PC-3 (cell line): ENCODE data around the gene TTC12. TPM values are rescaled to one million over a fixed set of nuclear protein-coding genes. Genes with fewer than 3 reads are reported as not detected.

ENCODE experiments used
- ATAC-seq: fragments of 200-7000 bp; cut with Tn5 transposase; 2 replicates; pipeline ENCODE4 v1.9.1; 2020; ENCODE audit warnings: mild to moderate bottlenecking, moderate library complexity
- BruUV-seq: library from RNA; stranded (reverse); fragments of 400-500 nt; replicated peaks from 2 replicates; lab custom pipeline; 2021; lab: Mats Ljungman, UMichigan
- CTCF ChIA-PET: fragments of 300-600 bp; sonication (Branson Sonifier 250); formaldehyde crosslinking; loops from one replicate; lab custom pipeline; 2022; ENCODE audit warnings: antibody characterized with exemption; lab: Charles Lee
- POLR2A ChIA-PET: fragments of 300-600 bp; sonication (Branson Sonifier 250); formaldehyde crosslinking; loops from one replicate; lab custom pipeline; 2022; ENCODE audit warnings: antibody characterized with exemption; ENCODE audit not compliant: unreplicated experiment; lab: Charles Lee
- DNase-seq: peaks from one replicate; pipeline ENCODE4 v3.0.0-alpha.2; 2015
- H2AFZ ChIP-seq: fragments of 300-600 bp; sonication (generic); 2 replicates; pipeline ENCODE4 v1.6.0; 2016; ENCODE audit warnings: antibody characterized with exemption, low read length
- H3F3A ChIP-seq: fragments of 300-600 bp; sonication (generic); one replicate; pipeline ENCODE4 v1.6.0; 2017; ENCODE audit warnings: antibody characterized with exemption, low read length, control low read depth, mild to moderate bottlenecking; ENCODE audit not compliant: unreplicated experiment
- H3K27ac ChIP-seq: fragments of 300-600 bp; sonication (generic); 2 replicates; pipeline ENCODE4 v1.5.1; 2016; ENCODE audit warnings: mild to moderate bottlenecking, low read length
- H3K27me3 ChIP-seq: fragments of 300-600 bp; sonication (generic); 2 replicates; pipeline ENCODE4 v1.6.1; 2016; ENCODE audit warnings: low read length, mixed read lengths
- H3K36me3 ChIP-seq: fragments of 300-600 bp; sonication (generic); 2 replicates; pipeline ENCODE4 v1.6.1; 2016; ENCODE audit warnings: low read depth, mixed run types, low read length, mixed read lengths
- H3K4me1 ChIP-seq: fragments of 300-600 bp; sonication (generic); 2 replicates; pipeline ENCODE4 v1.5.1; 2016; ENCODE audit warnings: low read length; ENCODE audit not compliant: insufficient read depth
- H3K4me2 ChIP-seq: fragments of 300-600 bp; sonication (generic); 2 replicates; pipeline ENCODE4 v1.6.0; 2016; ENCODE audit warnings: low read length
- H3K4me3 ChIP-seq: fragments of 300-600 bp; sonication (generic); 2 replicates; pipeline ENCODE4 v1.5.1; 2016; ENCODE audit warnings: mild to moderate bottlenecking, low read length, mixed read lengths
- H3K79me2 ChIP-seq: fragments of 300-600 bp; sonication (generic); 2 replicates; pipeline ENCODE4 v1.6.1; 2017; ENCODE audit warnings: low read length, mixed read lengths
- H3K9ac ChIP-seq: fragments of 300-600 bp; sonication (generic); 2 replicates; pipeline ENCODE4 v1.6.0; 2016; ENCODE audit warnings: mild to moderate bottlenecking, low read length
- H3K9me2 ChIP-seq: fragments of 300-600 bp; sonication (generic); replicated peaks from 2 replicates; pipeline ENCODE4 v1.6.1; 2016; ENCODE audit warnings: mixed run types, low read length, mixed read lengths
- H3K9me3 ChIP-seq: fragments of 300-600 bp; sonication (generic); 2 replicates; pipeline ENCODE4 v1.6.1; 2016; ENCODE audit warnings: low read length, mixed read lengths
- H4K20me1 ChIP-seq: fragments of 300-600 bp; sonication (generic); 2 replicates; pipeline ENCODE4 v1.6.1; 2016; ENCODE audit warnings: low read length, mixed read lengths
- EZH2 ChIP-seq: fragments of 300-600 bp; sonication (generic); IDR thresholded peaks from one replicate; pipeline ENCODE4 v1.6.1; 2017; ENCODE audit warnings: antibody characterized with exemption, mild to moderate bottlenecking, low read length; ENCODE audit not compliant: unreplicated experiment
- EZH2phosphoT487 ChIP-seq: fragments of 300-600 bp; sonication (generic); IDR thresholded peaks from 2 replicates; pipeline ENCODE4 v1.6.1; 2018; ENCODE audit warnings: mild to moderate bottlenecking, antibody characterized with exemption, low read length, borderline replicate concordance
- intact Hi-C: fragments of 100-400 bp; cut with micrococcal nuclease; formaldehyde crosslinking; loops from 2 replicates; pipeline ENCODE4 v1.9.0; 2023
- total RNA-seq: library from RNA; depleted of rRNA; stranded (reverse); fragments of >200 nt; gene quantifications from 2 replicates; pipeline ENCODE4 v1.2.3, GENCODE V29; 2014
- TF ChIP-seq, protein P1 (sequence below): fragments of 300-600 bp; sonication (generic); conservative IDR thresholded peaks from 2 replicates; pipeline ENCODE4 v1.5.1; 2017; ENCODE audit warnings: antibody characterized with exemption, low read depth, mild to moderate bottlenecking, low read length

The TTC12 gene
- total RNA-seq, 1 experiment from 2014 or later, result 13.1 TPM

GRCh38 chr11:113401718-113402117 is 87.3 kb downstream of the TTC12 start:
- DNase-seq (peak; percentile 76), ATAC-seq (peak; percentile 45; the same call in 1 of the 2 replicates)
- Histone ChIP-seq H3K9me2 (no peaks in the 10 kb centered on the region), H3K36me3 (no peaks in the 10 kb centered on the region), H3K4me2 (no peak overlapping the region), H3K4me3 (no peak overlapping the region), H3K79me2 (no peaks in the 10 kb centered on the region), H3K27me3 (peaks cover 16% of the 10 kb centered on the region; the same call in 1 of the 2 replicates), H3K9me3 (no peaks in the 10 kb centered on the region), H3F3A (no peaks in the 10 kb centered on the region), H3K9ac (no peak overlapping the region), H3K27ac (no peak overlapping the region), H3K4me1 (no peaks in the 10 kb centered on the region), H2AFZ (no peak overlapping the region), H4K20me1 (no peaks in the 10 kb centered on the region)
- intact Hi-C loops, result no loop called here
- BruUV-seq, result no TSS peak
- CTCF ChIA-PET, result no interaction called here
- POLR2A ChIA-PET, result no interaction called here
- TF ChIP-seq EZH2, result no peak
- no peak for TF ChIP-seq EZH2phosphoT487
- TF ChIP-seq, protein P1, sequence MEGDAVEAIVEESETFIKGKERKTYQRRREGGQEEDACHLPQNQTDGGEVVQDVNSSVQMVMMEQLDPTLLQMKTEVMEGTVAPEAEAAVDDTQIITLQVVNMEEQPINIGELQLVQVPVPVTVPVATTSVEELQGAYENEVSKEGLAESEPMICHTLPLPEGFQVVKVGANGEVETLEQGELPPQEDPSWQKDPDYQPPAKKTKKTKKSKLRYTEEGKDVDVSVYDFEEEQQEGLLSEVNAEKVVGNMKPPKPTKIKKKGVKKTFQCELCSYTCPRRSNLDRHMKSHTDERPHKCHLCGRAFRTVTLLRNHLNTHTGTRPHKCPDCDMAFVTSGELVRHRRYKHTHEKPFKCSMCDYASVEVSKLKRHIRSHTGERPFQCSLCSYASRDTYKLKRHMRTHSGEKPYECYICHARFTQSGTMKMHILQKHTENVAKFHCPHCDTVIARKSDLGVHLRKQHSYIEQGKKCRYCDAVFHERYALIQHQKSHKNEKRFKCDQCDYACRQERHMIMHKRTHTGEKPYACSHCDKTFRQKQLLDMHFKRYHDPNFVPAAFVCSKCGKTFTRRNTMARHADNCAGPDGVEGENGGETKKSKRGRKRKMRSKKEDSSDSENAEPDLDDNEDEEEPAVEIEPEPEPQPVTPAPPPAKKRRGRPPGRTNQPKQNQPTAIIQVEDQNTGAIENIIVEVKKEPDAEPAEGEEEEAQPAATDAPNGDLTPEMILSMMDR, result no peak

GRCh38 chr11:113404859-113405430 is 90.6 kb downstream of the TTC12 start:
- POLR2A ChIA-PET, result no interaction called here
- H3K27ac ChIP-seq, result no peak overlapping the region
- DNase-seq, result no peak
- no peaks in the 10 kb centered on the region for H3K4me1 ChIP-seq
- BruUV-seq, result no TSS peak
- ATAC-seq, result no peak
- no peak overlapping the region for H2AFZ ChIP-seq
- no peak overlapping the region for H3K4me2 ChIP-seq
- H3K4me3 ChIP-seq, result no peak overlapping the region
- no peaks in the 10 kb centered on the region for H3K79me2 ChIP-seq
- TF ChIP-seq EZH2 (no peak), EZH2phosphoT487 (no peak)
- TF ChIP-seq, protein P1, result no peak
- no peaks in the 10 kb centered on the region for H3F3A ChIP-seq
- CTCF ChIA-PET, result no interaction called here
- no peaks in the 10 kb centered on the region for H3K9me3 ChIP-seq
- H3K27me3 ChIP-seq, result peaks cover 19% of the 10 kb centered on the region; the same call in 1 of the 2 replicates
- H4K20me1 ChIP-seq, result no peaks in the 10 kb centered on the region
- H3K9me2 ChIP-seq, result no peaks in the 10 kb centered on the region
- no peak overlapping the region for H3K9ac ChIP-seq
- intact Hi-C loops, result no loop called here
- H3K36me3 ChIP-seq, result no peaks in the 10 kb centered on the region

- H3F3A ChIP-seq, result no peaks in the 10 kb centered on the region
- no peak for DNase-seq
- no peak overlapping the region for H3K4me3 ChIP-seq
- no peaks in the 10 kb centered on the region for H3K36me3 ChIP-seq
- no peak overlapping the region for H3K9ac ChIP-seq
- intact Hi-C loops, result no loop called here
- peaks cover 19% of the 10 kb centered on the region; the same call in 1 of the 2 replicates for H3K27me3 ChIP-seq
- no peak overlapping the region for H3K27ac ChIP-seq
- POLR2A ChIA-PET, result no interaction called here
- no peaks in the 10 kb centered on the region for H3K4me1 ChIP-seq
- CTCF ChIA-PET, result no interaction called here
- no peak overlapping the region for H3K4me2 ChIP-seq
- H4K20me1 ChIP-seq, result no peaks in the 10 kb centered on the region
- BruUV-seq, result no TSS peak
- no peak overlapping the region for H2AFZ ChIP-seq
- H3K9me2 ChIP-seq, result no peaks in the 10 kb centered on the region
- H3K9me3 ChIP-seq, result no peaks in the 10 kb centered on the region
- ATAC-seq, result no peak
- TF ChIP-seq EZH2 (no peak), EZH2phosphoT487 (no peak)
- TF ChIP-seq, protein P1, result no peak
- no peaks in the 10 kb centered on the region for H3K79me2 ChIP-seq
Observed at GRCh38 chr11:113405724-113406478, 91.5 kb downstream of the TTC12 start.
